Measurements from ENCODE around the gene ACTL7A.
A peak's percentile ranks its signal among the peaks of the same experiment; 100 is the strongest.
"Not testable (repeated sequence)": the region's sequence is repeated elsewhere in the genome, so short reads cannot be mapped to it uniquely, and the experiment has no call there.

ACTL7A gene, protein sequence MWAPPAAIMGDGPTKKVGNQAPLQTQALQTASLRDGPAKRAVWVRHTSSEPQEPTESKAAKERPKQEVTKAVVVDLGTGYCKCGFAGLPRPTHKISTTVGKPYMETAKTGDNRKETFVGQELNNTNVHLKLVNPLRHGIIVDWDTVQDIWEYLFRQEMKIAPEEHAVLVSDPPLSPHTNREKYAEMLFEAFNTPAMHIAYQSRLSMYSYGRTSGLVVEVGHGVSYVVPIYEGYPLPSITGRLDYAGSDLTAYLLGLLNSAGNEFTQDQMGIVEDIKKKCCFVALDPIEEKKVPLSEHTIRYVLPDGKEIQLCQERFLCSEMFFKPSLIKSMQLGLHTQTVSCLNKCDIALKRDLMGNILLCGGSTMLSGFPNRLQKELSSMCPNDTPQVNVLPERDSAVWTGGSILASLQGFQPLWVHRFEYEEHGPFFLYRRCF

DNA sequence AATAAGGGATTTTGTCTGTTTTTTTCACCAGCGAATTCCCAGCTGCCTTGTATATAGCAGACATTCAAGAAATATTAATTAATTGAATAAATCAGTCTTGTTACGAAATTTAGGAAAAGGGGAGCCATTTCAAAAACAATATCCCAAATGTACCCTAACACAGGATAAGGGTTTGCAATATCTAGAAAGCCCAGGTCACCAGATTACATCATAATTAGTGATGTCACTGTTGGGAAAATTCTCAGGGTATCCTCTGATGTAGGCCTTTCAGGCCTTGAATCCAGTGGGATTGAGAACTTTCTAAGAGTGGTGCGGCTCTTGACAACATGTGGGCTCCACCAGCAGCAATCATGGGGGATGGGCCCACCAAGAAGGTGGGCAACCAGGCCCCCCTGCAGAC, at the start of gene ACTL7A:
ACTL7A (plus strand) TSS at position 270 of the 400 bp plus-strand sequence; CDS start at position 327, 57 bp downstream.
- DNase-seq, result no peak

- no peak for DNase-seq
Measured at GRCh38 chr9:108812396-108813025, 49.6 kb upstream of the ACTL7A start.

DNA sequence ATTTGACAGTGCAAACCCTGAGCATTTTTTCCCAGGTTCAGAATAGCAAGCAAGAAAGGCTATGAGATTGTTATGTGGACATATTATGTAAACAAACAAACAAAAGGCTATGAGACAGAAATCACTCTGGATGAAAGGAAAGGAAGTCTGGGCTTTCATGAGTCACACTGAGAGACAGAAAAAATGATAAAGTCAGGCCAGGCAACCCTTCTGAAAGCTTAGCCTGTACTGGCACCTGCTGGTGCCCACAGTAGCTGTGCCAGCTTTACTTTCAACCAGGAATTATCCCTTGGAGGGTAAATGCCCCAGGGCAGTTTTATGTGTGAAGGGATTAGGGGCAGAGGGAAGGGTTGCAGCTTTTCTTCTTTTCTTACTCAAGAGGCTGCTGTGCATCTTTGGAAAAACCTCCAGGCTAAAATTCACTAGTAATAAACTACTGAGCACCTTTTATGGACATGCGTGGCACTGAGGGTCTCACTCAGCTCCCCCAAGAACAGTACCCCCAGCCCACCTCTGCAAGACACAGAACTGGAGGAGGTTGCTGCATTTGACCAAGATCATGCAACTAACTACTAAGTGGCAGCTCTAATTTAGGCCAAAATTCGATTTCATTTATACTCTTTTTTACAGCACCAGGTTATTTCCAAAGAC, 48.0 kb upstream of the ACTL7A start:
- DNase-seq, result peak; percentile 20

GRCh38 chr9:108815156-108815555, 46.9 kb upstream of the ACTL7A start:
- no peak for DNase-seq

DNA sequence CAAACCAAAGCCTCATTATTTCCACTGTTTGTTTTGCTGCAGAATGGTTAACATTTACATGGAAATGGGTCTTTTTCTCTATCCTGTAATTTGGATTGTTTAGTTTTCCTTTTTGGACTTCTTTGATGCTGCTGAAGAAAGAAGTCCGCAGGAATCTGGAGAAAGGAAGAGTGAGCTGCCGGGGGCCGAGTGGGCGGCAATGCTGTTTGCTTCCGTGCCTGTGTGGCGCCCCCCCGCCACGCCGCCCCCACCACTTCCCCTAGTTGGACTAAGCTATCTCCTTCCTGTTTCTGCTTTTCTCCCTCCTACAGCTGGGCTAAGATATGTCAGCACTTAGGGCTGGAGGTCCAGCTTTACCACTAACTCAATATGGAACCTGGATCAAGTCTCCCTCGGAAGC, 46.0 kb upstream of the ACTL7A start:
- no peak for DNase-seq

DNA sequence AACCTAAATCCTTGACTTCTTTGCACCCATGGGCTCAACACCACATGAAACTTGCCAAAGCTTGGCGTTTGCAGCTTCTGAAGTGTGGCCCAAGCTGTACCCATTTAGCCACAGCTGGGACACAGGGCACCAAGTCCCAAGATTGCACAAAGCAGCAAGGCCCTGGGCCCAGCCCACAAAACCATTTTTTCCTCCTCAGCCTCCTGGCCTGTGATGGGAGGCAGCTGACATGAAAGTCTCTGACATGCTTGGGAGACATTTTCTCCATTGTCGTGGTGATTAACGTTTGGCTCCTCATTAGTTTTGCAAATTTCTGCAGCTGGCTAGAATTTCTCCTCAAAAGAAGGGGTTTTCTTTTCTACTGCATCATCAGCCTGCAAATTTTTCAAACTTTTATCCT, 38.2 kb upstream of the ACTL7A start:
- no peak for DNase-seq

- no peak for DNase-seq
Measured at GRCh38 chr9:108830272-108830671, 31.8 kb upstream of the ACTL7A start.

GRCh38 chr9:108831496-108832178, 30.4 kb upstream of the ACTL7A start:
- no peak for DNase-seq

DNA sequence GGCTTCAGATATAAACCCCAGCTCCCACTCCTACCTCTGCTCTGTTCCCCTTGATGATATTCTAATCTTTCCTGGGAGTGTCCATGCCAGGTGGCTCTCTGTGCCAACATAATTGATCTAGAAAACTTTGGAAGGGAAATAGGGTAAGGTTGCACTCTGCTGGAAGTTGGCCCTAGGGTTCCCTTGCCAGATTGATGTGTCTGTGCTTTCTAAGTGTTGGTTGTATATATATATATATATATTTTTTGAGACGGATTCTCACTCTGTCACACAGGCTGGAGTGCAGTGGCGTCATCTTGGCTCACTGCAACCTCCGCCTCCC, 29.9 kb upstream of the ACTL7A start:
- no peak for DNase-seq

- DNase-seq, result no peak
Measured at GRCh38 chr9:108834959-108835665, 27.0 kb upstream of the ACTL7A start.

GRCh38 chr9:108835831-108836230, 26.2 kb upstream of the ACTL7A start:
- no peak for DNase-seq

DNA sequence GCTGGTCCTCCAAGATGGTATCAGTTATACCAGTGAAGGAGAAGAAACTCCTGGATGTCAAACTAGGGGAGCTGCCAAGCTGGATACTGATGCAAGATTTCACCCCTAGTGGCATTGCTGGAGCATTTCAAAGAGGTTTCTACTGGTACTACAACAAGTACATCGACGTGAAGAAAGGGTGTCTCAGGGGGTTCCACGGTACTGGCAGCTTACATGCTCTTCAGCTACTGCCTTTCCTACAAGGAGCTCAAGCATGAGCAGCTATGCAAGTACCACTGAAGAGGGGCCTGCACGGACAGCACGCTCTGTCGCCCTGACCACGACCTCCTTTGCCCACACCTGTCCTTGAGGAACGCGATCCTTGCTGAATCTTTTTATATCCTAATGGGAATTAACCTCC, 25.7 kb upstream of the ACTL7A start:
- no peak for DNase-seq

- DNase-seq, result no peak
Measured at GRCh38 chr9:108836781-108837180, 25.3 kb upstream of the ACTL7A start.

DNA sequence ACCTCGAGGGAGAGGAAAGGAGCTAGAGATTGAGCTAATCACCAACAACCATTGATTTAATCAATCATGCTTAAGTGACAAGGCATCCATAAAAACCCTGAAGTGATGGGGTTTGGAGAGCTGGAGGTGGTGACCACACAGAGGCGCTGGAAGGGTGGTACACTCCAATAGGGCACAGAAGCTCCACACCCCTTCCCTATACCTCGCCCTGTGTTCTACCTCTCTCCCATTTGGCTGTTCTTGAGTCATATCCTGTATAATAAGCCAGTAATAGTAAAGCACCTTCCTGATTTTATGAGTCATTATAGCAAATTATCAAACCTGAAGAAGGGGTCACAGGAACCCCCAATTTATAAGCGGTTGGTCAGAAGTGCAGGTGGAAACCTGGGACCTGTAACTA, 24.5 kb upstream of the ACTL7A start:
- DNase-seq, result no peak

DNA sequence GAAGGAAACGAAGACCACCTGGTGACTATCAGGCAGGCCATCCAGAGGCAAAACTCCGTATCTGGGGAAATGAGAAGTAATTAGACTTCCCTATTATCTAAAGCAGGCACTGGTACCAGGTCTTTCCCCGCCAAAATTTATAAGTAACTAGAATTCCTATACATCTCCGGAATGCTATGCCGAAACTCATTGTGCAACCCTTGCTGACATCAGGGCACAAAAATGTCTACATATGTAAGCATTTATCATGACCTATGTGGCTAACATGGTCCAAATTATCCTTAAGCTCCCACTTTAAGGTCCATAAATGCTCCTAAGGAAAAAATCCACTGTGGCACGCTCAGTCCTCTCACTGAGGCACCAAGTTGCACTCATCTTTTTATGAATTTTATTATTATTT, 24.0 kb upstream of the ACTL7A start:
- no peak for DNase-seq

- DNase-seq, result not testable (repeated sequence)
Measured at GRCh38 chr9:108839561-108839960, 22.5 kb upstream of the ACTL7A start.

DNA sequence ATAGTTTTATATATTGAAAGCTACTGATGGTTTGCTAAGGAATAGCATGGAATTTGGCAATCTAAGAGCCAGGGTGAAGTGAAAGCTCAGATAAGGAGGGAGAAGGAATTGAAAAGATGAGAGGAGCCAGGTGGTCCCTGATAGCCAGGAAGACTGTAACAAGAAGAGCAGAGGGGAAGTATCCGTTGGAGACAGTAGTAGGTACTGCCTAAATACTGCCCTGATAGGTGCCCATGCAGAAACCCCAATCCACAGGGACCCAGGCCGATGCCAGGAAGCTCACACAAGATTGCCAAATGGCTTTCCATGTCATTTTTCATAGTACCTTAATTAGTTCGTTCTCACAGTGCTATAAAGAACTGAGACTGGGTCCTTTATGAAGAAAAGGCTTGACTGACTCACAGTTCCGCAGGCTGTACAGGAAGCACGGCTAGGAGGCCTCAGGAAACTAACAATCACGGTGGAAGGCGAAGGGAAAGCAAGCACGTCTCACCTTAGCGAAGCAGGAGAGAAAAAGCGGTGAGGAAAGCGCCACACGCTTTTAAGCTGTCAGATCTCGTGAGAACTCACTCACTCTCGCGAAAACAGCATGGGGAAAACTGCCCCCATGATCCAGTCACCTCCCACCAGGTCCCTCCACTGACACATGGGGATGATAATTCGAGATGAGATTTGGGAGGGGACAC, 19.3 kb upstream of the ACTL7A start:
- DNase-seq, result no peak

- DNase-seq, result no peak
Measured at GRCh38 chr9:108844391-108844790, 17.7 kb upstream of the ACTL7A start.

- no peak for DNase-seq
Measured at GRCh38 chr9:108844856-108845255, 17.2 kb upstream of the ACTL7A start.

GRCh38 chr9:108845507-108845906, 16.6 kb upstream of the ACTL7A start:
- DNase-seq, result no peak

- no peak for DNase-seq
Measured at GRCh38 chr9:108845947-108846346, 16.1 kb upstream of the ACTL7A start.

- DNase-seq, result not testable (repeated sequence)
Measured at GRCh38 chr9:108848296-108848695, 13.8 kb upstream of the ACTL7A start.
